GM12878 (cell line): ENCODE data around the gene NPNT.

Experiments
- CHD2 ChIP-seq: IDR thresholded peaks from 2 replicates; pipeline ENCODE4 v1.6.1; 2011; ENCODE audit warnings: low read depth, low read length, improper control_type of control experiment, borderline replicate concordance
- CHD4 ChIP-seq: fragments of 200-600 bp; sonication (generic); IDR thresholded peaks from 2 replicates; pipeline ENCODE4 v1.6.1; 2016; ENCODE audit warnings: mild to moderate bottlenecking
- HCFC1 ChIP-seq: fragments of 150-350 bp; IDR thresholded peaks from 2 replicates; pipeline ENCODE4 v1.6.1; 2014; ENCODE audit warnings: low read length
- HDAC2 ChIP-seq: fragments of 200-600 bp; sonication (generic); IDR thresholded peaks from 2 replicates; pipeline ENCODE4 v1.6.1; 2017
- SIX5 ChIP-seq: IDR thresholded peaks from 2 replicates; pipeline ENCODE4 v1.6.1; 2011; ENCODE audit warnings: mild to moderate bottlenecking, low read depth, low read length, moderate library complexity; ENCODE audit not compliant: severe bottlenecking
- SMAD1 ChIP-seq: fragments of 450-650 bp; IDR thresholded peaks from 2 replicates; pipeline ENCODE4 v1.6.1; 2018; ENCODE audit warnings: mild to moderate bottlenecking, low read depth; ENCODE audit not compliant: partially characterized antibody
- TF ChIP-seq, protein P1 (sequence below), 3 experiments: IDR thresholded peaks in 2 of 3; conservative IDR thresholded peaks in 1 of 3; 2 replicates each; pipeline ENCODE4 v1.5.1; 2011; ENCODE audit warnings: low read depth in 3 of 3, low read length in 3 of 3, mild to moderate bottlenecking in 3 of 3, control low read depth in 2 of 3, moderate library complexity in 2 of 3, inconsistent platforms in 1 of 3, mixed read lengths in 1 of 3; ENCODE audit not compliant: control insufficient read depth in 2 of 3, insufficient read depth in 1 of 3; ENCODE audit errors: extremely low read depth in 1 of 3
- TF ChIP-seq, protein P2 (sequence below): IDR thresholded peaks from 2 replicates; pipeline ENCODE4 v1.6.1; 2012; ENCODE audit warnings: low read length, inconsistent platforms

DNA sequence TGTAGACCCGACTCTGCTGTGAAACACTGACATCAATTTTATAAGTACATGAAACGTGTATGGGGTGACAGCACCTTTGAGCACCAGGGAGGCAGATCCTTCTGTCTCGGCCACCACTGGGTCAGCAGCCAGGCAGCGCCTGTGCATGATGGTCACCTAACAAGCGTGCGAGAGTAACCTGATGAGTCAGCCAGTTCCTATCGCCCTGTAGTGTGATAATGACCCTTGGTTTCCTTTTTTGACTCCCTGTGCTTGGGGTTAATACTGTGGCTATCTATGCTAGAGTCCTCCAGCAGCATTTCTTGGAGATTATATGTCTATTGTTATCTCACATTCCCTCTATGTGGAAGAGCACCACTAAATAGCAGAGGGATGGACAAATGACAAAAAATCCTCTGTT is 101.6 kb downstream of the NPNT start:
- TF ChIP-seq, protein P1, sequence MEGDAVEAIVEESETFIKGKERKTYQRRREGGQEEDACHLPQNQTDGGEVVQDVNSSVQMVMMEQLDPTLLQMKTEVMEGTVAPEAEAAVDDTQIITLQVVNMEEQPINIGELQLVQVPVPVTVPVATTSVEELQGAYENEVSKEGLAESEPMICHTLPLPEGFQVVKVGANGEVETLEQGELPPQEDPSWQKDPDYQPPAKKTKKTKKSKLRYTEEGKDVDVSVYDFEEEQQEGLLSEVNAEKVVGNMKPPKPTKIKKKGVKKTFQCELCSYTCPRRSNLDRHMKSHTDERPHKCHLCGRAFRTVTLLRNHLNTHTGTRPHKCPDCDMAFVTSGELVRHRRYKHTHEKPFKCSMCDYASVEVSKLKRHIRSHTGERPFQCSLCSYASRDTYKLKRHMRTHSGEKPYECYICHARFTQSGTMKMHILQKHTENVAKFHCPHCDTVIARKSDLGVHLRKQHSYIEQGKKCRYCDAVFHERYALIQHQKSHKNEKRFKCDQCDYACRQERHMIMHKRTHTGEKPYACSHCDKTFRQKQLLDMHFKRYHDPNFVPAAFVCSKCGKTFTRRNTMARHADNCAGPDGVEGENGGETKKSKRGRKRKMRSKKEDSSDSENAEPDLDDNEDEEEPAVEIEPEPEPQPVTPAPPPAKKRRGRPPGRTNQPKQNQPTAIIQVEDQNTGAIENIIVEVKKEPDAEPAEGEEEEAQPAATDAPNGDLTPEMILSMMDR (IDR thresholded peaks at IDR 0.05 in 2 of 3, conservative IDR thresholded peaks at IDR 0.05 in 1 of 3; ENCODE audit: control insufficient read depth in 2 of 3, extremely low read depth in 1 of 3, insufficient read depth in 1 of 3, low read depth in 3 of 3, low read length in 3 of 3): no peak
- TF ChIP-seq CHD2 (no peak), CHD4 (no peak), HDAC2 (no peak), SIX5 (no peak), SMAD1 (no peak), HCFC1 (no peak)
- TF ChIP-seq, protein P2, sequence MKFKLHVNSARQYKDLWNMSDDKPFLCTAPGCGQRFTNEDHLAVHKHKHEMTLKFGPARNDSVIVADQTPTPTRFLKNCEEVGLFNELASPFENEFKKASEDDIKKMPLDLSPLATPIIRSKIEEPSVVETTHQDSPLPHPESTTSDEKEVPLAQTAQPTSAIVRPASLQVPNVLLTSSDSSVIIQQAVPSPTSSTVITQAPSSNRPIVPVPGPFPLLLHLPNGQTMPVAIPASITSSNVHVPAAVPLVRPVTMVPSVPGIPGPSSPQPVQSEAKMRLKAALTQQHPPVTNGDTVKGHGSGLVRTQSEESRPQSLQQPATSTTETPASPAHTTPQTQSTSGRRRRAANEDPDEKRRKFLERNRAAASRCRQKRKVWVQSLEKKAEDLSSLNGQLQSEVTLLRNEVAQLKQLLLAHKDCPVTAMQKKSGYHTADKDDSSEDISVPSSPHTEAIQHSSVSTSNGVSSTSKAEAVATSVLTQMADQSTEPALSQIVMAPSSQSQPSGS: no peak
